ENCODE measurements around the gene FBLN1.
"Not testable (repeated sequence)": the region's sequence is repeated elsewhere in the genome, so short reads cannot be mapped to it uniquely, and the experiment has no call there.

GRCh38 chr22:45463691-45464090, 39.0 kb upstream of the FBLN1 start:
- not testable (repeated sequence) for TF ChIP-seq ZNF280C (tag by site-specific recombination; IDR thresholded peaks at IDR 0.05); ZNF76 (tag by site-specific recombination; IDR thresholded peaks at IDR 0.05; ENCODE audit: borderline replicate concordance, low read depth); ZNF174 (tag by site-specific recombination; IDR thresholded peaks at IDR 0.05); ZNF510 (tag by site-specific recombination; IDR thresholded peaks at IDR 0.05; ENCODE audit: insufficient replicate concordance); SCRT2 (tag by site-specific recombination; IDR thresholded peaks at IDR 0.05); CTCF (tag by site-specific recombination; IDR thresholded peaks at IDR 0.05); ZNF692 (tag by site-specific recombination; IDR thresholded peaks at IDR 0.05); ZNF24 (tag by site-specific recombination; IDR thresholded peaks at IDR 0.05); ZSCAN4 (tag by site-specific recombination; IDR thresholded peaks at IDR 0.05); ZFP3 (tag by site-specific recombination; IDR thresholded peaks at IDR 0.05; ENCODE audit: low read depth); ZBTB44 (tag by site-specific recombination; IDR thresholded peaks at IDR 0.05); ZNF350 (tag by site-specific recombination; IDR thresholded peaks at IDR 0.05)

Data from HEK293 (cell line).